Ammon's horn (tissue), 1 donor: ENCODE measurements around the gene NOM1.

Source experiments
- DNase-seq: peaks from one replicate; pipeline ENCODE4 v3.0.0-alpha.2; 2016; ENCODE audit warnings: low spot score

NOM1 gene

GRCh38 chr7:156985101-156985992, 35.8 kb downstream of the NOM1 start:
- no peak for DNase-seq

- no peak for DNase-seq
Measured at GRCh38 chr7:156986378-156986777, 36.9 kb downstream of the NOM1 start.

GRCh38 chr7:156988343-156989185, 39.1 kb downstream of the NOM1 start:
- no peak for DNase-seq

GRCh38 chr7:156989766-156990535, 40.4 kb downstream of the NOM1 start:
- no peak for DNase-seq

- no peak for DNase-seq
Measured at GRCh38 chr7:156993021-156993924, 43.8 kb downstream of the NOM1 start.

- DNase-seq, result no peak
Measured at GRCh38 chr7:156993925-156994235, 44.4 kb downstream of the NOM1 start.

- no peak for DNase-seq
Measured at GRCh38 chr7:156994417-156994816, 44.9 kb downstream of the NOM1 start.

GRCh38 chr7:156998988-156999957, 49.8 kb downstream of the NOM1 start:
- DNase-seq, result no peak

GRCh38 chr7:156999958-157000726, 50.6 kb downstream of the NOM1 start:
- no peak for DNase-seq

- DNase-seq, result no peak
Measured at GRCh38 chr7:157000741-157001653, 51.5 kb downstream of the NOM1 start.

GRCh38 chr7:157001920-157002818, 52.7 kb downstream of the NOM1 start:
- DNase-seq, result no peak

GRCh38 chr7:157002819-157003421, 53.4 kb downstream of the NOM1 start:
- no peak for DNase-seq

GRCh38 chr7:157003445-157003755, 53.9 kb downstream of the NOM1 start:
- no peak for DNase-seq

GRCh38 chr7:157003756-157004520, 54.4 kb downstream of the NOM1 start:
- DNase-seq, result no peak

GRCh38 chr7:157004521-157005455, 55.3 kb downstream of the NOM1 start:
- DNase-seq, result no peak
